ENCODE data around the gene ATP8A2.
"Not testable (repeated sequence)": the region's sequence is repeated elsewhere in the genome, so short reads cannot be mapped to it uniquely, and the experiment has no call there.

Gene ATP8A2

DNA sequence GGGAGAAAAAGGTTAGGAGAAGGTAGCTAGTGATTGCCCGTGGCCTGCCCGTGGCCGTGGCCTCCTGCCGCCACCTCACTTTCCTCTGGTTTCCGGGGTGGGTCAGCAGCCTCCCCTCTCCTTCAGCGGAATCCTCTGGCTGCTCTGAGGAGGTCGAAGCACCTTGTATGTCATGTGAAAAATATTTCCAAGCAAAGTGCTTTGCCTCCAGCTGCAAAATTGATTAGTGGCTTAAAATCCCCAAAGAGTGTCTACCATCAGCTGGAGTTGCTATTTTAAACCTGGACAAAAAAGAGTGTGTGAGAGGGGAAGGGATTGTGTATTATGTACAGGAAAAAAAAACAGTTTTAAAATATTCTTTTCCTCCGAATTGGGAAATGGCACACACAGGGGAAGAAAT lies 697.9 kb downstream of the ATP8A2 start:
- not testable (repeated sequence) for H3K9me3 ChIP-seq (ENCODE audit: control insufficient read depth, insufficient read depth, low read length); H3K36me3 ChIP-seq (ENCODE audit: insufficient read depth, low read length); H3K4me1 ChIP-seq (ENCODE audit: insufficient read depth, low read length); H3K9ac ChIP-seq (ENCODE audit: low read depth, low read length)

- Histone ChIP-seq H3K9ac (ENCODE audit: low read depth, low read length) (no peak overlapping the region), H3K4me1 (ENCODE audit: insufficient read depth, low read length) (no peaks in the 10 kb centered on the region), H3K36me3 (ENCODE audit: insufficient read depth, low read length) (no peaks in the 10 kb centered on the region), H3K9me3 (ENCODE audit: control insufficient read depth, insufficient read depth, low read length) (no peaks in the 10 kb centered on the region)
Measured at GRCh38 chr13:26071691-26072090, 699.9 kb downstream of the ATP8A2 start.

GRCh38 chr13:26072335-26072734 lies 700.6 kb downstream of the ATP8A2 start:
- H3K4me1 ChIP-seq (ENCODE audit: insufficient read depth, low read length); H3K36me3 ChIP-seq (ENCODE audit: insufficient read depth, low read length); H3K9ac ChIP-seq (ENCODE audit: low read depth, low read length); H3K9me3 ChIP-seq (ENCODE audit: control insufficient read depth, insufficient read depth, low read length): not testable (repeated sequence)

- H3K36me3 ChIP-seq (ENCODE audit: insufficient read depth, low read length), result no peaks in the 10 kb centered on the region
- H3K9ac ChIP-seq (ENCODE audit: low read depth, low read length), result no peak overlapping the region
- H3K9me3 ChIP-seq (ENCODE audit: control insufficient read depth, insufficient read depth, low read length), result no peaks in the 10 kb centered on the region
- peaks cover 6% of the 10 kb centered on the region; the same call in 1 of the 2 replicates for H3K4me1 ChIP-seq (ENCODE audit: insufficient read depth, low read length)
Measured at GRCh38 chr13:26074706-26075105, 702.9 kb downstream of the ATP8A2 start.
